T-helper 1 cell treated with Interleukin-12 subunit alpha and Interleukin-12 subunit beta and Interleukin-4 antibody, amounts not matched to agents 30 μg/mL and 1 μg/mL, for 36 hours (primary cell): Measurements from ENCODE around the gene TUNAR.
"Not testable (repeated sequence)": the region's sequence is repeated elsewhere in the genome, so short reads cannot be mapped to it uniquely, and the experiment has no call there.

Experiments
- H3K27ac Mint-ChIP-seq: one replicate; pipeline ENCODE4 v1.8.0; 2021; ENCODE audit warnings: mild to moderate bottlenecking, mixed read lengths
- H3K27me3 Mint-ChIP-seq: one replicate; pipeline ENCODE4 v1.8.0; 2021; ENCODE audit warnings: low read depth, mixed read lengths
- H3K36me3 Mint-ChIP-seq: one replicate; pipeline ENCODE4 v1.8.0; 2021; ENCODE audit warnings: low read depth, mixed read lengths
- H3K4me1 Mint-ChIP-seq: one replicate; pipeline ENCODE4 v1.8.0; 2021; ENCODE audit warnings: low read depth, mixed read lengths
- H3K4me3 Mint-ChIP-seq: one replicate; pipeline ENCODE4 v1.8.0; 2021; ENCODE audit warnings: mild to moderate bottlenecking, moderate library complexity, mixed read lengths
- H3K9me3 Mint-ChIP-seq: one replicate; pipeline ENCODE4 v1.8.0; 2021; ENCODE audit warnings: mixed read lengths

Gene TUNAR

DNA sequence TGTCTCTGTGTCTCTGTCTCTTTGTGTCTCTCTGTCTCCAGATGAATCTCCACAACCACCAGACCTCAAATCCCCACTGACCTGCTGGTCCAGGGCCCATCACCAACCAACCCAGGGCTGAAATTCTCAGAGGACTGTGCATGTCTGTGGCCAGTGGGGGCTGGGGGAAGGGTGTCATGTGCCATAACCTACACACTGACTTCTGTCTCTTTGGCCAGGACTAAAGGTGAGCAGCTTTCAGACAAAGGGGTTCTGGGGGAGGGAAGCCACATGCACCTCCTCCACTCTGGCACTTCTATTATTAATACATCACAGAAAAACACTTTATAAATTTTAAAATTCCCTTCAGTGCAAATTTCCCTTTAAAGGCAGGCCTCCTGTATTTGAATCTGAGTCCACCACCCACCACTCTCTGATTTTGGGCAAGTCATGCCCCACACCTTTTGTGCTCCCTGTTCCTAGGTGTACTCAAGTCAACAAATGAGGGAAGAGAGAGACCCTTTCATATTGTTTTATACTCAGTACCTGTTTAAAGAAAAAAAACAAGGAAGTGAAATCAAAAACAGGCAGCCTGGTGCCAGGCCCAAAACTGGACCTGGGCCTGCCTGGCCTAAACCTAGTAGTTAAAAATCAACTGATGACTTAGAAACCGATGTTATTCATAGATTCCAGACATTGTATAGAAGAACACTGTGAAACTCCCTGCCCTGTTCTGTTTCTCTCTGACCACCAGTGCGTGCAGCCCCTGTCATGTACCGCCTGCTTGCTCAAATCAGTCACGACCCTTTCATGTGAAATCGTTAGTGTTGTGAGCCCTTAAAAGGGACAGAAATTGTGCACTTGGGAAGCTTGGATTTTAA is 80.2 kb downstream of the TUNAR start:
- no peak overlapping the region for H3K4me3 Mint-ChIP-seq
- no peaks in the 10 kb centered on the region for H3K9me3 Mint-ChIP-seq
- H3K27ac Mint-ChIP-seq: no peak overlapping the region
- no peaks in the 10 kb centered on the region for H3K27me3 Mint-ChIP-seq
- H3K36me3 Mint-ChIP-seq: no peaks in the 10 kb centered on the region
- H3K4me1 Mint-ChIP-seq: no peaks in the 10 kb centered on the region

- H3K9me3 Mint-ChIP-seq: no peaks in the 10 kb centered on the region
- no peaks in the 10 kb centered on the region for H3K36me3 Mint-ChIP-seq
- no peaks in the 10 kb centered on the region for H3K4me1 Mint-ChIP-seq
- no peak overlapping the region for H3K27ac Mint-ChIP-seq
- H3K27me3 Mint-ChIP-seq: no peaks in the 10 kb centered on the region
- H3K4me3 Mint-ChIP-seq: no peak overlapping the region
These were observed 81.5 kb downstream of the TUNAR start for GRCh38 chr14:95958105-95958504.

- H3K9me3 Mint-ChIP-seq: no peaks in the 10 kb centered on the region
- H3K4me3 Mint-ChIP-seq: no peak overlapping the region
- no peaks in the 10 kb centered on the region for H3K4me1 Mint-ChIP-seq
- H3K27me3 Mint-ChIP-seq: no peaks in the 10 kb centered on the region
- no peak overlapping the region for H3K27ac Mint-ChIP-seq
- no peaks in the 10 kb centered on the region for H3K36me3 Mint-ChIP-seq
These were observed 82.7 kb downstream of the TUNAR start for GRCh38 chr14:95959317-95959716.

GRCh38 chr14:95961481-95961880 is 84.8 kb downstream of the TUNAR start:
- H3K27ac Mint-ChIP-seq: no peak overlapping the region
- no peak overlapping the region for H3K4me3 Mint-ChIP-seq
- H3K4me1 Mint-ChIP-seq: no peaks in the 10 kb centered on the region
- H3K9me3 Mint-ChIP-seq: no peaks in the 10 kb centered on the region
- H3K27me3 Mint-ChIP-seq: no peaks in the 10 kb centered on the region
- H3K36me3 Mint-ChIP-seq: no peaks in the 10 kb centered on the region

DNA sequence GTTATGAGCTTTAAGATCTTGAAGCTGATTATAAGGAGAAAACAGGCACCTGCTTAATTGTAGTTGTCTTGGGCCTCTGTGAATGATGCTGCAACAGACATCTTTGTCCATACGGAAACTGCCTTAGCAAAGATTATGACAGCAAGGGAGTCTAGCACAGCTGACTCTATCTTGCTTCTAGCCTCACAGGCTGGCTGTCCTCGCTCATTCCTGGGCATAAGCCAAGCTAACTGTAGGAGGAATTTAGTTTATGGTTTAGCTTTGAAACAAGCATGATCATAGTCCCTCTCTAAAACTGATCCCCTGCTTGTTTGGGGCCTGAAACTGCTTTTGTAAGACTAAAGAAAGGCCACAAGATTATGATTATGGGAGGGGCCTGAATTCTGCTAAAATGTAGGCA is 88.3 kb downstream of the TUNAR start:
- Mint-ChIP-seq H3K4me1 (no peaks in the 10 kb centered on the region), H3K9me3 (no peaks in the 10 kb centered on the region), H3K36me3 (no peaks in the 10 kb centered on the region), H3K4me3 (no peak overlapping the region), H3K27me3 (no peaks in the 10 kb centered on the region), H3K27ac (no peak overlapping the region)

- not testable (repeated sequence) for H3K27me3 Mint-ChIP-seq, H3K36me3 Mint-ChIP-seq, H3K9me3 Mint-ChIP-seq, H3K27ac Mint-ChIP-seq, H3K4me1 Mint-ChIP-seq, H3K4me3 Mint-ChIP-seq
These were observed 91.4 kb downstream of the TUNAR start for GRCh38 chr14:95968048-95968447.
